H1 (cell line): ENCODE measurements around the gene CACNA1G. TPM values are rescaled to one million over a fixed set of nuclear protein-coding genes. Genes with fewer than 3 reads are reported as not detected.

ENCODE experiments used
- KDM4A ChIP-seq: IDR thresholded peaks from one replicate; pipeline ENCODE4 v1.7.1; 2012; ENCODE audit warnings: low read depth, mild to moderate bottlenecking, moderate library complexity, low read length, inconsistent platforms; ENCODE audit not compliant: severe bottlenecking
- TAF7 ChIP-seq: optimal IDR thresholded peaks from 2 replicates; pipeline ENCODE3; 2011; ENCODE audit warnings: low read depth, mild to moderate bottlenecking, inconsistent platforms, low read length, moderate library complexity, borderline replicate concordance
- polyA plus RNA-seq, 7 experiments: library from polyadenylated mRNA; depleted of rRNA in 3 of 7; stranded (reverse) in 5 of 7; unstranded in 2 of 7; fragments of >200 nt in 5 of 7; fragments of 200-250 nt in 2 of 7; gene quantifications; 1 replicate in 5 of 7; 2 replicates in 1 of 7; 4 replicates in 1 of 7; pipeline versions ENCODE4 v1.2.1 to v1.2.3, GENCODE V29; 2011 to 2013; ENCODE audit warnings: missing spikeins in 2 of 7, mixed read lengths in 2 of 7
- total RNA-seq: library from RNA; stranded (reverse); fragmentation: NEBNext Ultra II Directional; extraction: Animal tissue kit (Norgen Biotek cat#: 25700); gene quantifications from 2 replicates; pipeline ENCODE4 v1.2.1, GENCODE V29; 2021
- TF ChIP-seq, protein P1 (sequence below): fragments of 300-600 bp; sonication (generic); IDR thresholded peaks from 2 replicates; pipeline ENCODE4 v1.7.1; 2012; ENCODE audit warnings: low read length, moderate library complexity, mild to moderate bottlenecking, inconsistent platforms; ENCODE audit not compliant: insufficient replicate concordance

Gene CACNA1G
- total and polyA plus RNA-seq, 2 of the 8 experiments (the other 6 are each of a cell fraction or from before 2014, with no cell fraction given), result 2.9 to 4.9 TPM

DNA sequence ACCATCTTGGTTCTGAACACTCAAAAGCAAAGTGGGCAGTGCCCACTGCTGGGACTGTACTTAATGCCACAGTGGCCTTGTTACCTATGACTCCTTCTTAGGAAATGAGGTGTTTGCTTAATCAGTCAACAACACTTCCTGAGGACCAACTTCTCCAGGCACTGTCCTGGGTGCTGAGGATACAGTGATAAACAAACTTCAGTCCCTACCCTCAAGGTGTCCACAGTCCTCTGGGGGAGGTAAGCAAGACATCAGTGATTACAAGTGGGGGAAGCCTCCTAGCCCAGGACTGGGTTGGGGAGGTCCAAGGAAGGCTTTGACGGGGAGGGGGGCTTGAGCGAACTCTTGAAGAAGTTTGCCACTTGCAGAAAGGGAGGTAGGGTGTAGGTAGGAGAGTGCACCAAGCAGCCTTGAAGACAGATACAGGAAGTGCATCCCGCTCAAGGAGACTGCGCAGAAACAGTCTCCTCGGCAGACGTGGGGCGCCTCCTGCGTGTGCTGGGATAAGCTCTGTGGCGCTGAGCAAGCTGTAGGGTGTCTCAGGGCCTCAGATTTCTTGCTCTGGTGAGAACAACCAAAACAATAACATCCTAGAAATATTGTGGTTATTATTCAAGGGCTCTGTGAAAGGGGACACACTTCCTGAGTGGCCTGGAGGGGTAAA is 71.5 kb downstream of the CACNA1G start (continued):
- TF ChIP-seq, protein P1, sequence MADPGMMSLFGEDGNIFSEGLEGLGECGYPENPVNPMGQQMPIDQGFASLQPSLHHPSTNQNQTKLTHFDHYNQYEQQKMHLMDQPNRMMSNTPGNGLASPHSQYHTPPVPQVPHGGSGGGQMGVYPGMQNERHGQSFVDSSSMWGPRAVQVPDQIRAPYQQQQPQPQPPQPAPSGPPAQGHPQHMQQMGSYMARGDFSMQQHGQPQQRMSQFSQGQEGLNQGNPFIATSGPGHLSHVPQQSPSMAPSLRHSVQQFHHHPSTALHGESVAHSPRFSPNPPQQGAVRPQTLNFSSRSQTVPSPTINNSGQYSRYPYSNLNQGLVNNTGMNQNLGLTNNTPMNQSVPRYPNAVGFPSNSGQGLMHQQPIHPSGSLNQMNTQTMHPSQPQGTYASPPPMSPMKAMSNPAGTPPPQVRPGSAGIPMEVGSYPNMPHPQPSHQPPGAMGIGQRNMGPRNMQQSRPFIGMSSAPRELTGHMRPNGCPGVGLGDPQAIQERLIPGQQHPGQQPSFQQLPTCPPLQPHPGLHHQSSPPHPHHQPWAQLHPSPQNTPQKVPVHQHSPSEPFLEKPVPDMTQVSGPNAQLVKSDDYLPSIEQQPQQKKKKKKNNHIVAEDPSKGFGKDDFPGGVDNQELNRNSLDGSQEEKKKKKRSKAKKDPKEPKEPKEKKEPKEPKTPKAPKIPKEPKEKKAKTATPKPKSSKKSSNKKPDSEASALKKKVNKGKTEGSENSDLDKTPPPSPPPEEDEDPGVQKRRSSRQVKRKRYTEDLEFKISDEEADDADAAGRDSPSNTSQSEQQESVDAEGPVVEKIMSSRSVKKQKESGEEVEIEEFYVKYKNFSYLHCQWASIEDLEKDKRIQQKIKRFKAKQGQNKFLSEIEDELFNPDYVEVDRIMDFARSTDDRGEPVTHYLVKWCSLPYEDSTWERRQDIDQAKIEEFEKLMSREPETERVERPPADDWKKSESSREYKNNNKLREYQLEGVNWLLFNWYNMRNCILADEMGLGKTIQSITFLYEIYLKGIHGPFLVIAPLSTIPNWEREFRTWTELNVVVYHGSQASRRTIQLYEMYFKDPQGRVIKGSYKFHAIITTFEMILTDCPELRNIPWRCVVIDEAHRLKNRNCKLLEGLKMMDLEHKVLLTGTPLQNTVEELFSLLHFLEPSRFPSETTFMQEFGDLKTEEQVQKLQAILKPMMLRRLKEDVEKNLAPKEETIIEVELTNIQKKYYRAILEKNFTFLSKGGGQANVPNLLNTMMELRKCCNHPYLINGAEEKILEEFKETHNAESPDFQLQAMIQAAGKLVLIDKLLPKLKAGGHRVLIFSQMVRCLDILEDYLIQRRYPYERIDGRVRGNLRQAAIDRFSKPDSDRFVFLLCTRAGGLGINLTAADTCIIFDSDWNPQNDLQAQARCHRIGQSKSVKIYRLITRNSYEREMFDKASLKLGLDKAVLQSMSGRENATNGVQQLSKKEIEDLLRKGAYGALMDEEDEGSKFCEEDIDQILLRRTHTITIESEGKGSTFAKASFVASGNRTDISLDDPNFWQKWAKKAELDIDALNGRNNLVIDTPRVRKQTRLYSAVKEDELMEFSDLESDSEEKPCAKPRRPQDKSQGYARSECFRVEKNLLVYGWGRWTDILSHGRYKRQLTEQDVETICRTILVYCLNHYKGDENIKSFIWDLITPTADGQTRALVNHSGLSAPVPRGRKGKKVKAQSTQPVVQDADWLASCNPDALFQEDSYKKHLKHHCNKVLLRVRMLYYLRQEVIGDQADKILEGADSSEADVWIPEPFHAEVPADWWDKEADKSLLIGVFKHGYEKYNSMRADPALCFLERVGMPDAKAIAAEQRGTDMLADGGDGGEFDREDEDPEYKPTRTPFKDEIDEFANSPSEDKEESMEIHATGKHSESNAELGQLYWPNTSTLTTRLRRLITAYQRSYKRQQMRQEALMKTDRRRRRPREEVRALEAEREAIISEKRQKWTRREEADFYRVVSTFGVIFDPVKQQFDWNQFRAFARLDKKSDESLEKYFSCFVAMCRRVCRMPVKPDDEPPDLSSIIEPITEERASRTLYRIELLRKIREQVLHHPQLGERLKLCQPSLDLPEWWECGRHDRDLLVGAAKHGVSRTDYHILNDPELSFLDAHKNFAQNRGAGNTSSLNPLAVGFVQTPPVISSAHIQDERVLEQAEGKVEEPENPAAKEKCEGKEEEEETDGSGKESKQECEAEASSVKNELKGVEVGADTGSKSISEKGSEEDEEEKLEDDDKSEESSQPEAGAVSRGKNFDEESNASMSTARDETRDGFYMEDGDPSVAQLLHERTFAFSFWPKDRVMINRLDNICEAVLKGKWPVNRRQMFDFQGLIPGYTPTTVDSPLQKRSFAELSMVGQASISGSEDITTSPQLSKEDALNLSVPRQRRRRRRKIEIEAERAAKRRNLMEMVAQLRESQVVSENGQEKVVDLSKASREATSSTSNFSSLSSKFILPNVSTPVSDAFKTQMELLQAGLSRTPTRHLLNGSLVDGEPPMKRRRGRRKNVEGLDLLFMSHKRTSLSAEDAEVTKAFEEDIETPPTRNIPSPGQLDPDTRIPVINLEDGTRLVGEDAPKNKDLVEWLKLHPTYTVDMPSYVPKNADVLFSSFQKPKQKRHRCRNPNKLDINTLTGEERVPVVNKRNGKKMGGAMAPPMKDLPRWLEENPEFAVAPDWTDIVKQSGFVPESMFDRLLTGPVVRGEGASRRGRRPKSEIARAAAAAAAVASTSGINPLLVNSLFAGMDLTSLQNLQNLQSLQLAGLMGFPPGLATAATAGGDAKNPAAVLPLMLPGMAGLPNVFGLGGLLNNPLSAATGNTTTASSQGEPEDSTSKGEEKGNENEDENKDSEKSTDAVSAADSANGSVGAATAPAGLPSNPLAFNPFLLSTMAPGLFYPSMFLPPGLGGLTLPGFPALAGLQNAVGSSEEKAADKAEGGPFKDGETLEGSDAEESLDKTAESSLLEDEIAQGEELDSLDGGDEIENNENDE, result no peak
- TF ChIP-seq TAF7 (no peak), KDM4A (no peak)
